Measurements from ENCODE around the gene APOBEC3F.

- no peak for TF ChIP-seq CTCF (IDR thresholded peaks at IDR 0.05; ENCODE audit: low read length)
- no peak for TF ChIP-seq EZH2phosphoT487 (IDR thresholded peaks at IDR 0.05; ENCODE audit: low read length)
Measured at GRCh38 chr22:39016592-39016991, 24.1 kb upstream of the APOBEC3F start.

All from MM.1S (cell line).